Measurements from ENCODE around the gene ST8SIA6.
"Not testable (repeated sequence)": the region's sequence is repeated elsewhere in the genome, so short reads cannot be mapped to it uniquely, and the experiment has no call there.

Gene ST8SIA6

GRCh38 chr10:17454161-17455014 lies at the start of gene ST8SIA6:
Gene ST8SIA6, minus strand, starts transcription at chr10:17454595. Its CDS starts 340 bp downstream, at chr10:17454255.
- peak; percentile 70 for DNase-seq

GRCh38 chr10:17503795-17504194 lies 49.4 kb upstream of the ST8SIA6 start:
- DNase-seq: no peak

- DNase-seq: no peak
Measured at GRCh38 chr10:17502814-17503213, 48.4 kb upstream of the ST8SIA6 start.

- DNase-seq: not testable (repeated sequence)
Measured at GRCh38 chr10:17499014-17499413, 44.6 kb upstream of the ST8SIA6 start.

- DNase-seq: no peak
Measured at GRCh38 chr10:17497446-17498030, 43.1 kb upstream of the ST8SIA6 start.

- DNase-seq: no peak
Measured at GRCh38 chr10:17494626-17495260, 40.3 kb upstream of the ST8SIA6 start.

- DNase-seq: no peak
Measured at GRCh38 chr10:17488848-17489247, 34.5 kb upstream of the ST8SIA6 start.

- DNase-seq: no peak
Measured at GRCh38 chr10:17483079-17483478, 28.7 kb upstream of the ST8SIA6 start.

GRCh38 chr10:17479822-17480221 lies 25.4 kb upstream of the ST8SIA6 start:
- DNase-seq: no peak

GRCh38 chr10:17479015-17479615 lies 24.7 kb upstream of the ST8SIA6 start:
- no peak for DNase-seq

- no peak for DNase-seq
Measured at GRCh38 chr10:17476073-17476472, 21.7 kb upstream of the ST8SIA6 start.

- DNase-seq: no peak
Measured at GRCh38 chr10:17475661-17476060, 21.3 kb upstream of the ST8SIA6 start.

- DNase-seq: no peak
Measured at GRCh38 chr10:17474595-17475323, 20.4 kb upstream of the ST8SIA6 start.

GRCh38 chr10:17473228-17473950 lies 19.0 kb upstream of the ST8SIA6 start:
- DNase-seq: no peak

- no peak for DNase-seq
Measured at GRCh38 chr10:17472481-17473227, 18.3 kb upstream of the ST8SIA6 start.

- no peak for DNase-seq
Measured at GRCh38 chr10:17470246-17470645, 15.9 kb upstream of the ST8SIA6 start.

GRCh38 chr10:17465328-17466125 lies 11.1 kb upstream of the ST8SIA6 start:
- no peak for DNase-seq

GRCh38 chr10:17464545-17464944 lies 10.2 kb upstream of the ST8SIA6 start:
- no peak for DNase-seq

- DNase-seq: no peak
Measured at GRCh38 chr10:17460756-17461155, 6.4 kb upstream of the ST8SIA6 start.

GRCh38 chr10:17457083-17457482 lies 2.7 kb upstream of the ST8SIA6 start:
- DNase-seq: no peak

Data from CD4-positive, alpha-beta T cell treated with Interleukin-17A for 4 hours (primary cell).